GM19043 (cell line): ENCODE data around the gene MBLAC2.

ENCODE experiments used
- ATAC-seq: cut with Tn5 transposase; IDR thresholded peaks from one replicate; pipeline ENCODE4 v1.9.1; 2021; ENCODE audit warnings: low read depth; ENCODE audit not compliant: unreplicated experiment

Gene MBLAC2

DNA sequence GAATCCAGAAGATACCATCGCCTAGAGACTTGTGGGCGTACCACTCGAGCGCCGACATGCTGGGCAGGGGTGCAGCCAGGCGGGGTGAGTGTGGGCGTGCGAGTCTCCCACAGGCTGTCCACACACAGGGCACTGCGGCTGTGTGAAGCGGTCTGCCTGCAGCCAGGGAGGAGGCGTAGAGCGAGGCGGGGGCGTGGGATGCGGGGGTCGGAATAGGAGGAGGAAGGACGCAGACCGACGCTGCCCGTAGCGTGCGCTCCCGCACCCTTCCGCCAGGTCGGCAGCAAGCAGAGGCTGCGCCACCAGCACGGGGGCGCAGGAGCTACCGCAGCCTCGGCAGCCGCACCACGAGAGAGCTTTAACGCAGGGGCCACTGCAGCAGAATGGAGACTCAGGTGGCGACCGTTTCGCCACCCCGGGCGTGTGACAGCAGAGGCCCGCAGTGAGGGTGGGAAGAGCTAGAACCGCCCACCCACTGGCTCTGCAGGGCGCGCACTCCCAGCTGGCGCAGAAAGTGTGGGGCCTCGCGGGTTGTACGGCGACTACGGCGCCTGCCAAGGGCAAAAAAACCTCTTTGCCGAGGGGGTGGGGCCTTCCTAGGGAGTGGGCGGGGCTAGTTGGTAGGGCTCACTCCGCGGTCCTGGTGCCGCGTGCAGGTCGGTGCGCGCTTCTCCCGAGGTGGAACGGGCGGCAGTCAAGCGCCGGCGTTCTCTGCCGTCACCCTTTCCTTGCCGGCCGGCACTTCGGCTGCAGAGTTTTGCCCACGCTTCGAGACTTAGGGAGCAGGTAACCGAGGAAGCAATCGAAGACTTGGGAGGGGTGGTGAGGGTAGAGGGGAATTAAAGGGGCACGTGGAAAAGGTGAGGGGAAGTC is at the start of gene MBLAC2, which contains the start of gene POLR3G:
MBLAC2 (minus strand) TSS at position 537 of the 873 bp plus-strand sequence; CDS start at position 58, 479 bp downstream.
POLR3G (plus strand) TSS at position 630 of the 873 bp plus-strand sequence. CDS start 10,704 bp downstream, outside the sequence.
- peak; percentile 83 for ATAC-seq

DNA sequence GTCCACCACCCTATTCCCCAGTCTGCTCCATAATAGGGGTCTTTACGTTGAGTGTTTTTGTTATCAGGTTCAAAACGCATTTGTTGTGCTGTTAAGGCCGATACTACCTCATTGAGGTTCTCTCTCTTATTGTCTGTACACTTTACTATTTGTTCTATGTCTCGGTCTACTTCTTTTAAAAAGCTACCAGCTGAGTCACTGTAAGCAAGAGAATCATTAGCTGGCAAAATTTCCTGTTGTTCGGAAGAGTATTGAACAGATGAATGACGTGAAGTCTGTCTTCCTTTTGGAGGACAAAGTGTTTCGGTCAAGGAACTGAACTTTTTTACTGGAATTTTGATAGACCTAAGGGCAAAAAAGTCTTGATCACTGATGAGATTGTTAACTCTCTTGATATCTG is 44.5 kb upstream of the MBLAC2 start:
- ATAC-seq, result no peak

DNA sequence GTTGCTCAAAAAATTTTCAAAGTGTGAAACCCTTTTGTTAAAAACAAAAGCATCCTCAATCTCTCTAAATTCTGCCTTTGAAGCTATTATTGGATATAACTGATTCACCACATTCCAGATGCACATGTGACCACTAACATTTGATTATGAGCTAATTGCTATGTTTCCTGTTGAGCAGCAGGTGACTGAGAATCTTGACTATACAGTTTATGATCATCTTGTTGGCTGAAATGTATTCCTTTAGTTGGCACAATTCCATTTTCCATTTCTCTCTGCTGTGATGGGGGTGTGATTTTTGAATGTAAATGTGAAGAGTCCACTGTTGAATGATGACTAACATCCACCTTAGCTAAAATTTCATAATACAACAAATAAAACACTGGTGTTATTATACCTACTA is 44.1 kb upstream of the MBLAC2 start:
- ATAC-seq, result no peak

GRCh38 chr5:90514520-90514919 is 39.9 kb upstream of the MBLAC2 start:
- no peak for ATAC-seq

- ATAC-seq, result no peak
Measured at GRCh38 chr5:90510438-90510837, 35.9 kb upstream of the MBLAC2 start.

- no peak for ATAC-seq
Measured at GRCh38 chr5:90506221-90506620, 31.6 kb upstream of the MBLAC2 start.

GRCh38 chr5:90504743-90505142 is 30.2 kb upstream of the MBLAC2 start:
- ATAC-seq, result no peak

DNA sequence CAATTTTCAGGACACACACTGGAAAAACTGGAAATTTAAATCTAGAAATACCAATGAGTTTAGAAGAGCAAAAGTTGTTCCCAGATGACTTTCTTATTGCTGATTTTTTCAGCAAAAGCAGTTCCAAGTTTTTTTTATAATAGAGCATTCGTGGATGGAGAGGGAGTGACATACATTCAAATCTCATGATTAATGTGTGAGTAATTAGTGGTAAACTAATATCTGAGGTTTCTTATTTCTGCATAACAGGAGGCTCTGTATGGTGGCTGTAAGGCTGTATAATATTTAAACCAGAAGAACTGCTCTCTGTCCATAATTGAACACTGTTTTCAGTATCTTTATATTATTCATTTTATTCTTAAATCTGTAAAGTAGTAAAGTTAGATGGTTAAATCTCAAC is 29.0 kb upstream of the MBLAC2 start:
- no peak for ATAC-seq

DNA sequence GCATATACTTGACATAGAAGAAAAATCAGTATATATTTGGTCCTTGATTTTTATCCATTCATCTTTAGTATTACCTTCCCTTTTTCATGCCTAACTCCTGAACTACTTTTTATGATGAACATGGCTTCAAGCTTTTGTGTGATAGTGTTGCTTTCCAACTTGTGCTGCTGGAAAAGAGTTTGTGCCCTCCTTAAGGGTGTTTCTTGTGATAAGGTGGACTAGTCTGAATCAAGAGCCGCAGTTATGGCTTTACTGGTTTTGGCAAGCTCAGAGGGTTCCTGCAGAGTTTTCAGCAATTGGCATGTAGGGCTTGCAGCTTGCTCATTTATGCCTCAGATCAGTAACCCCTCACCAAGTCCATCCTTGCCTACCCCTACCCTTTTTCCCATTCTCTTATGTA is 20.6 kb upstream of the MBLAC2 start:
- no peak for ATAC-seq

DNA sequence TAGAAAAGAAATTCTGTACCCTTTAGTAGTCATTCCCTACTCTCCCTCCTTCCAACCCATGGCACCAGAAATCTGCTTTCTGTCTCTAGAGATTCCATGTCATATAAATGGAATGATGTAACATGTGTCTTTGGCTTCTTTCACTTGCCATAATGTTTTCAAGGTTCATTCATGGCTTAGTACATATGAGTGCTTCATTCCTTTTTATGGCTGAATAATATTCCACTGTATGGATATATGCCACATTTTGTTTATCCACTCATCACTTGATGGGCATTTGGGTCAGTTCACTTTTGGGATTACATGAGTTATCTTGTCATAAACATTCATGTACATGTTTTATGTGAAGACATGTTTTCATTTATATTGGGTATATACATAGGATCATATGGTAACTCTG is 19.5 kb upstream of the MBLAC2 start:
- no peak for ATAC-seq

GRCh38 chr5:90488791-90489190 is 14.2 kb upstream of the MBLAC2 start:
- ATAC-seq, result no peak

GRCh38 chr5:90484540-90484939 is 10.0 kb upstream of the MBLAC2 start:
- no peak for ATAC-seq

DNA sequence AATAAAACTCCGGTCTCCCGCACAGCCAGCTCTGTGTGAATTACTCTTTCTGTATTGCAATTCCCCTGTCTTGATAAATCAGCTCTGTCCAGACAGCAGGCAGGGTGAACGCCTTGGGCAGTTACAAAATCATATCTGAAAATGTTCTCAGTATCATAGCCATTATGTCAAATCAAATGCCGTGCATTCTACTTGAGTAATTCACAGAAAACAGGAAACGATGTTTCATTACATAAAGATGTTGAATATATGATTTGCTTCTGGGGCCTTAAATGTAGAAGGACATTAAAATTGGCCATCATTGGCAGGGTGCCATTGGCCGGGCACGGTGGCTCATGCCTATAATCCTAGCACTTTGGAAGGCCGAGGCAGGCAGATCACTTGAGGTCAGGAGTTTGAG is 8.6 kb upstream of the MBLAC2 start:
- ATAC-seq, result no peak

DNA sequence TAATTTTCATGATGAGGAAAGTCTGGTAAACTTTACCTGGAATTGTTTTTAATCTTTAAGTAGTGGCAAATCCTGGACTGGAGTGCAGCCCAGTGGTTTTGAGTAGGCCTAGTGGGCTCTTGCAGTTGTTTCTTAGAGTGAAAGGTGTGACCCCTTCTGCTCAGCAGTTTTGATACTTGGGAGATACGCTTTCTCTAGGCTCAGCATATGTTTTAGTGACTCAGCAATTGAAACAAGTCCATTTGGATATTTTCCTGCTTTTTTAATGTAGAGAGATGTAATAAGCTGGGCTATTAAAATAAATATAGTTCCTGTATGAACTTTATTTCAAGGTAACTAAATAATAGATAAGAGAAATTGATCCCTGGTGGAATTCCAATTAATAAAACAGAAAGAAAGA is 6.1 kb upstream of the MBLAC2 start:
- no peak for ATAC-seq

DNA sequence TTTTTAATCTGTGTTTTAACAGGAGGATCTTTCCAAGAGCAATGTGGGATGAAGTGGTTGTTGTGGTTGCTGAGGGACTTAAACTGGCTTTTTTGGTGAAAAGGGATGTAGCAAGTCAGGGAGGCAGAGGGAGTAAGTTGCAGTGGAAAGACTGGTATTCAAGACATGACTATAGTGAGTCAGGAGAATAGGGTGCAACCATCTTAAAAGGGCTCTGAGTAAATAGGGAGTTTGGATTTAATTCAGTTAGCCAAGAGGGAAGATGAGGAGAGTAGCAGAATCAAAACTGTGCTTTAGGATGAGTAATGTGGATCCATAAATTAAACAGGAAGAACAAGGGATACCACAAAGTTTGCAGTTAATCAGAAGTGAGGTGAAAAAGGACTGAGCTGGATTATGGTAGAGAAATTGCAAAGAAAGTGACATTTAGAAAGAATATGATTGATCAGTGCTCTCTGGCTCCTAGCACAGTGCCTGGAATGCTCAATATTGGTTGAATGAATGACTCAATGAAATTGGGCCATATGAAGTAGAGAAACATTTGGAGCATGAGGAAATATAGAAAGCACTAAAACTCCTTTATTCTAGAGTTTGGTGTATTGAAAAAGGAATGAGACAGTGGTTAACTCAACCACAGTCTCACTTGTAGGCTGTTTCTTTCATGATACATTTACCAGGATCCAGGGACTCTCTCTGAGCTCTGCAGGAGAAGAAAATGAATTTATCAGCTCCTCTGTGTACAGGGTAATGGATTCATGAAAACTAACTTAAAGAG is 5.2 kb upstream of the MBLAC2 start:
- ATAC-seq, result no peak

- ATAC-seq, result no peak
Measured at GRCh38 chr5:90477621-90478215, 3.1 kb upstream of the MBLAC2 start.

- no peak for ATAC-seq
Measured at GRCh38 chr5:90477073-90477472, 2.5 kb upstream of the MBLAC2 start.

- no peak for ATAC-seq
Measured at GRCh38 chr5:90476391-90476790, 1.8 kb upstream of the MBLAC2 start.

- no peak for ATAC-seq
Measured at GRCh38 chr5:90475436-90475980, 937 bp upstream of the MBLAC2 start.

- ATAC-seq, result peak; percentile 3
Measured at GRCh38 chr5:90473396-90474234, 956 bp downstream of the MBLAC2 start.
